ENCODE data around the gene CYP27B1.

GRCh38 chr12:57718641-57719528 is 48.0 kb downstream of the CYP27B1 start:
- TF ChIP-seq EP300 (IDR thresholded peaks at IDR 0.05) (no peak), CTCF (IDR thresholded peaks at IDR 0.05) (no peak)

Measured in upper lobe of left lung (tissue), 4 donors.